DMS153 treated with DMSO at 0.1 percent for 48 hours (cell line): ENCODE results near the gene HSPA2.
"Not testable (repeated sequence)": the region's sequence is repeated elsewhere in the genome, so short reads cannot be mapped to it uniquely, and the experiment has no call there.

Experiments used
- DNase-seq: peaks from one replicate; lab custom pipeline; 2025; ENCODE audit not compliant: unreplicated experiment; lab: John Stamatoyannopoulos, UW

HSPA2 gene

DNA sequence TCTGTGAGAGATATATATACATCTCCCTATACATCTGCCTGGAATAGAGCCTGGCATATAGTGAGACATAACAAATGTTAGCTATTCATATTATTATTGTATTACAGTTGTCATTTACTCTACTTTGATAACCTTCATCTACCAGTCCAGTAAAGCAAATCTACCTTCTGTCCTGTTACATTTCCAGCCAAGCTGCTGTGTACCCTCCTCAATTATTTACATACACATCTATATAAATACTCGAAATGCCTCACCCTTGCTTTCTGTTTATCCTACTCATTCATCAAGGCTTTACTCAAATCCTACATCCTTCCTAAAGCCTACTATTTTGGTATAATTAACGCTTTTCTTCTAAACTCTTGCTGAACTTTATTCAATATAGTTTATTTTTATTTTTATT lies 27.3 kb upstream of the HSPA2 start:
- DNase-seq, result no peak

- no peak for DNase-seq
Observed at GRCh38 chr14:64515053-64515452, 25.5 kb upstream of the HSPA2 start.

- no peak for DNase-seq
Observed at GRCh38 chr14:64516969-64517368, 23.6 kb upstream of the HSPA2 start.

GRCh38 chr14:64517667-64518066 lies 22.9 kb upstream of the HSPA2 start:
- not testable (repeated sequence) for DNase-seq

GRCh38 chr14:64518229-64518628 lies 22.3 kb upstream of the HSPA2 start:
- no peak for DNase-seq

DNA sequence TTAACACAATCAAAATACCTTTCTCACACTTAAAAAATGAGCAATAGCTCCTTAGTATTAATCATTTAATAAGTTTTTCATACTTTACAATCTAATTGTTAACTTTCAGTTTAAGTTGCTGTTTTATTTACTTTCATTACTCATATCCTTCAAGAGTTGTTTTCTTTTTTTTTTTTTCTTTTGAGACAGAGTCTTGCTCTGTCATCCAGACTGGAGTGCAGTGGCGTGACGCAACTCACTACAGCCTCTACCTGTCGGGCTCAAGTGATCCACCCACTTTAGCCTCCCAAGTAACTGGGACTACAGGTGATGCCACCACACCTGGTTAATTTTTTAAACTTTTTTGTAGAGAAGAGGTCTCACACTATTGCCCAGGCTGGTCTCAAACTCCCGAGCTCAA lies 19.8 kb upstream of the HSPA2 start:
- no peak for DNase-seq

- DNase-seq, result no peak
Observed at GRCh38 chr14:64522591-64523355, 17.8 kb upstream of the HSPA2 start.

DNA sequence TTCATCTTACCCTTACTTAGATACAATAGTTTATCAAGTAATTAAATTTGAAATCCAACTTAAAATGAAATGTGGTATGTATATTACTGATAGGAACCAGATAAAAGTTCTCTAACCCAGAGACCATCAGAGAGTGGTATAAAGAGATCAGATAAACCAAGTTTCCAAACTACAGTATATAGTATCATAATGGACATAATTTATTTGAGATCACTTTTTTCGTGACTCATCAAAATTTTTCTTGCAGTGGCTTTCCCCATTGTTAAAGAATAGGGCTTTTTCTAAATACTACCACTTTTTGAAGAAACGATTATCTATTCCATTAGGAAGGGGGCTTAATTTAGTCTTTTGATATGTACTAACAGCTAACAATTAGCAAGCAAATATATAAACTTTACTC lies 15.2 kb upstream of the HSPA2 start:
- DNase-seq, result no peak

- DNase-seq, result no peak
Observed at GRCh38 chr14:64531567-64531966, 9.0 kb upstream of the HSPA2 start.

- no peak for DNase-seq
Observed at GRCh38 chr14:64536488-64537245, 3.9 kb upstream of the HSPA2 start.

- no peak for DNase-seq
Observed at GRCh38 chr14:64541261-64541971, 875 bp downstream of the HSPA2 start.

- no peak for DNase-seq
Observed at GRCh38 chr14:64541972-64542835, 1.7 kb downstream of the HSPA2 start.

DNA sequence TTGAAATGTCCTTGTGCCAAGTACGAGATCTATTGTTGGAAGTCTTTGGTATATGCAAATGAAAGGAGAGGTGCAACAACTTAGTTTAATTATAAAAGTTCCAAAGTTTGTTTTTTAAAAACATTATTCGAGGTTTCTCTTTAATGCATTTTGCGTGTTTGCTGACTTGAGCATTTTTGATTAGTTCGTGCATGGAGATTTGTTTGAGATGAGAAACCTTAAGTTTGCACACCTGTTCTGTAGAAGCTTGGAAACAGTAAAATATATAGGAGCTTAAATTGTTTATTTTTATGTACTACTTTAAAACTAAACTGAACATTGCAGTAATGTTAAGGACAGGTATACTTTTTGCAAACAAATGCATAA lies 2.3 kb downstream of the HSPA2 start:
- DNase-seq, result no peak

DNA sequence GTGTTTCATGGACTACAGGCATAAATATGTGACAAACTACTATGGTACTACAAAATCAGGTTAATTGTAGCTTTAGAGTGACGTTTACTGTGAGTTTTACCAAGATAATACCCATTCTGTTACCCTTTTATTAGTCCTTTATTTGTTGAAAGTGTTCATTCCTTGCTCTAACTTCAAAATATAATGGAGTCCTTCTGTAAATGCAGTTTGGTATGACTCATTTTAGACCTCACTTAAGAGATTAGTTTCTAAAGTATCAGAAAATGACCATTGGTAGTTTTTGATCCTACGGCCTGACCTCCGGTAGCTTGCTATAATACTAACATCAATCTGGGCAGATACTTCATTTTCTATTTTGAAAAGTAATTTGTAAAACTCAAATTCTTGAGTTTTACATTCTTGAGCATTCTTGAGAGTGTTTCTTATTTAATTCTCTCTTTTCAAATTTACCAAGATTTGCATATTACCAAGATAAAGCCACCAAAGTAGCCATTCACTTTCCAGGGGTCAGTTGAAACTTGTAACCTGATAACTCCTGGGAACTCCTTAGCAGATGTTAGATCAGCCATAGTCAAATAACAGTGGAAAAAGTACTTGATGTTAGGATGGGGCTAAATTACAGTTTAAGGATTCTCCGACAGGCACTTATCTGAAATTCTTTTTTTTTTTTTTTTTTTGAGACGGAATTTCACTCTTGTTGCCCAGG lies 4.2 kb downstream of the HSPA2 start:
- no peak for DNase-seq

GRCh38 chr14:64549016-64549415 lies 8.5 kb downstream of the HSPA2 start:
- no peak for DNase-seq

- DNase-seq, result peak; percentile 53
Observed at GRCh38 chr14:64549791-64550620, 9.5 kb downstream of the HSPA2 start, which contains the start of gene PPP1R36. Gene PPP1R36, plus strand, starts transcription at chr14:64549961. Its CDS starts 37 bp downstream, at chr14:64549998.

GRCh38 chr14:64550621-64551333 lies 10.2 kb downstream of the HSPA2 start:
- DNase-seq, result peak; percentile 26

- DNase-seq, result no peak
Observed at GRCh38 chr14:64554556-64554955, 14.0 kb downstream of the HSPA2 start.

- no peak for DNase-seq
Observed at GRCh38 chr14:64556526-64556925, 16.0 kb downstream of the HSPA2 start.
